Measurements from ENCODE around the gene PJA2.
"Not testable (repeated sequence)": the region's sequence is repeated elsewhere in the genome, so short reads cannot be mapped to it uniquely, and the experiment has no call there.

Gene PJA2

DNA sequence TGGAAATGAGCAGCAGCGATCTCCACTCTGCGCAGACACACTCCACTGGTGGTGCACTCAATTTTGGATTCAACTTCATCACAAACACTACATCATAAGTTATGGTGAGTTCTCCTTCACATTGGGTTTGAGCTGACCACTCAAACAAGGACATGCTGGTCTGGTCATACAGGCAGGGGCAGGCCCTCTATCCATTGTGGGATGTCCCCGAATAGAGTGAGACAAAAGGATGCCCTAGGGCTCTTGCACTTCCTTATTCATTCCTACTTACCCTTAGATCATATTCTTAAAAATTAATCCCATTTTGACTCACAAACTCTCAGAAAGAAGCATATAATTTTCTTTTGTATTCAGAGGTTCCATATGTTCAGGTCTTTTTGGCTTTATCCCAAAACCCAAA, 16.3 kb upstream of the PJA2 start:
- Histone ChIP-seq H3K27me3 (ENCODE audit: insufficient read depth, poor library complexity, severe bottlenecking) (no peaks in the 10 kb centered on the region), H3K4me3 (replicated peaks; ENCODE audit: insufficient read depth, low read length) (no peak overlapping the region), H3K27ac (replicated peaks) (no peak overlapping the region)
- TF ChIP-seq GABPA (IDR thresholded peaks at IDR 0.05; ENCODE audit: low read depth) = no peak
- no peak for TF ChIP-seq POLR2AphosphoS5 (IDR thresholded peaks at IDR 0.05; ENCODE audit: low read depth)
- TF ChIP-seq, protein P1, sequence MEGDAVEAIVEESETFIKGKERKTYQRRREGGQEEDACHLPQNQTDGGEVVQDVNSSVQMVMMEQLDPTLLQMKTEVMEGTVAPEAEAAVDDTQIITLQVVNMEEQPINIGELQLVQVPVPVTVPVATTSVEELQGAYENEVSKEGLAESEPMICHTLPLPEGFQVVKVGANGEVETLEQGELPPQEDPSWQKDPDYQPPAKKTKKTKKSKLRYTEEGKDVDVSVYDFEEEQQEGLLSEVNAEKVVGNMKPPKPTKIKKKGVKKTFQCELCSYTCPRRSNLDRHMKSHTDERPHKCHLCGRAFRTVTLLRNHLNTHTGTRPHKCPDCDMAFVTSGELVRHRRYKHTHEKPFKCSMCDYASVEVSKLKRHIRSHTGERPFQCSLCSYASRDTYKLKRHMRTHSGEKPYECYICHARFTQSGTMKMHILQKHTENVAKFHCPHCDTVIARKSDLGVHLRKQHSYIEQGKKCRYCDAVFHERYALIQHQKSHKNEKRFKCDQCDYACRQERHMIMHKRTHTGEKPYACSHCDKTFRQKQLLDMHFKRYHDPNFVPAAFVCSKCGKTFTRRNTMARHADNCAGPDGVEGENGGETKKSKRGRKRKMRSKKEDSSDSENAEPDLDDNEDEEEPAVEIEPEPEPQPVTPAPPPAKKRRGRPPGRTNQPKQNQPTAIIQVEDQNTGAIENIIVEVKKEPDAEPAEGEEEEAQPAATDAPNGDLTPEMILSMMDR (IDR thresholded peaks at IDR 0.05; ENCODE audit: insufficient read depth, low read length) = no peak
- no peak for TF ChIP-seq SPI1 (IDR thresholded peaks at IDR 0.05; ENCODE audit: borderline replicate concordance, low read depth)
- no peak for TF ChIP-seq REST (IDR thresholded peaks at IDR 0.05; ENCODE audit: insufficient replicate concordance, low read depth)
- DNase-seq (ENCODE audit: low read depth in 1 of 2, low spot score in 1 of 2) = no peak

DNA sequence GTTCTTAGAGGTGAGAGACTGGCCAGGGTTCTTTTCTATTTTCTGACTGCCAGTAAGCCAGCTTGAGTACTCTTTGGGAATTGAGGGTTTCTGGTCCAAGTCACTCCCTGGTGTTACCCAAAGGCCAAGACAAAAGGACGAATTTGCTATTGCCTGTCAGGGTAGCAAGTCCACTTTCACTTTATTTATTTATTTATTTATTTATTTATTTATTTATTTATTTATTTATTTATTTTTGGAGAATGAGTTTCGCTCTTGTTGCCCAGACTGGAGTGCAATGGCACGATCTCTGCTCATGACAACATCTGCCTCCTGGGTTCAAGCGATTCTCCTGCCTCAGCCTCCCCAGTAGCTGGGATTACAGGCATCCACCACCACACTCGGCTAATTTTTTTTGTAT, 15.7 kb upstream of the PJA2 start:
- DNase-seq (ENCODE audit: low read depth in 1 of 2, low spot score in 1 of 2); H3K4me3 ChIP-seq (replicated peaks; ENCODE audit: insufficient read depth, low read length); H3K27ac ChIP-seq (replicated peaks); H3K27me3 ChIP-seq (ENCODE audit: insufficient read depth, poor library complexity, severe bottlenecking): not testable (repeated sequence)

DNA sequence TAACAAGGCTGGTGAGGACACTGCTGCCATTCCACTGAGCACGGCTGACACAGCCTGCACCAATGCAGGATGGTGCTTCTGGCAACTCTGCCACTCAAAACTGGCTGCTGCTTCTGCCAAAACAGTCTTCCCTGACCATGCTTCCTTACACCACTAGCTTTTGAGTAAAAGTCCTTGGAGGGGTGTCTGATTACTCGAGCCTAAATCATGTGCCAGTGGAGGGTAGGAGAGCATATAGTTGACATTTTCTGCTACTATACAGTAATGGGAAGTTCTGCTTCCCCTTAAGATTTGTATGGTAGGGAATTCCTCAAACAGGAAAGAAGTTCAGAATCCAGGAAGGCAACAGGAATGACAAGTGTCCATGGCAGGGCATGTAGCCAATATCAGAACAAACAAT, 12.2 kb upstream of the PJA2 start:
- DNase-seq (ENCODE audit: low read depth in 1 of 2, low spot score in 1 of 2) = no peak
- H3K4me3 ChIP-seq (replicated peaks; ENCODE audit: insufficient read depth, low read length) = no peak overlapping the region
- H3K27ac ChIP-seq (replicated peaks) = no peak overlapping the region
- no peaks in the 10 kb centered on the region for H3K27me3 ChIP-seq (ENCODE audit: insufficient read depth, poor library complexity, severe bottlenecking)
- TF ChIP-seq GABPA (IDR thresholded peaks at IDR 0.05; ENCODE audit: low read depth) (no peak), REST (IDR thresholded peaks at IDR 0.05; ENCODE audit: insufficient replicate concordance, low read depth) (no peak), SPI1 (IDR thresholded peaks at IDR 0.05; ENCODE audit: borderline replicate concordance, low read depth) (no peak), POLR2AphosphoS5 (IDR thresholded peaks at IDR 0.05; ENCODE audit: low read depth) (no peak)
- TF ChIP-seq, protein P1 (IDR thresholded peaks at IDR 0.05; ENCODE audit: insufficient read depth, low read length) = no peak

GRCh38 chr5:109418712-109419352, 9.1 kb upstream of the PJA2 start:
- no peak for TF ChIP-seq GABPA (IDR thresholded peaks at IDR 0.05; ENCODE audit: low read depth)
- TF ChIP-seq SPI1 (IDR thresholded peaks at IDR 0.05; ENCODE audit: borderline replicate concordance, low read depth) = no peak
- no peak for TF ChIP-seq POLR2AphosphoS5 (IDR thresholded peaks at IDR 0.05; ENCODE audit: low read depth)
- TF ChIP-seq, protein P1 (IDR thresholded peaks at IDR 0.05; ENCODE audit: insufficient read depth, low read length) = no peak
- no peak for TF ChIP-seq REST (IDR thresholded peaks at IDR 0.05; ENCODE audit: insufficient replicate concordance, low read depth)
- Histone ChIP-seq H3K27ac (replicated peaks) (no peak overlapping the region), H3K4me3 (replicated peaks; ENCODE audit: insufficient read depth, low read length) (no peak overlapping the region), H3K27me3 (ENCODE audit: insufficient read depth, poor library complexity, severe bottlenecking) (no peaks in the 10 kb centered on the region)
- no peak for DNase-seq (ENCODE audit: low read depth in 1 of 2, low spot score in 1 of 2)

Measured in HL-60 (cell line).